H1 (cell line): ENCODE measurements around the gene RAPGEF5. TPM values are rescaled to one million over a fixed set of nuclear protein-coding genes. Genes with fewer than 3 reads are reported as not detected.

Experiments
- CTCF ChIA-PET: fragments of 300-600 bp; sonication (Branson Sonifier 250); formaldehyde crosslinking; loops from one replicate; lab custom pipeline; 2021; ENCODE audit not compliant: partially characterized antibody; lab: Charles Lee
- POLR2A ChIA-PET: fragments of 300-600 bp; sonication (Branson Sonifier 250); formaldehyde crosslinking; loops from one replicate; lab custom pipeline; 2021; ENCODE audit warnings: inconsistent platforms; ENCODE audit not compliant: partially characterized antibody; lab: Charles Lee
- DNase-seq, 2 experiments: peaks; one replicate each; pipeline versions ENCODE4 v3.0.0 to v3.0.0-alpha.2; 2010 to 2022; ENCODE audit warnings: low spot score in 2 of 2, low read depth in 1 of 2, mixed read lengths in 1 of 2
- FAIRE-seq: peaks from 2 replicates; lab custom pipeline; 2011; peaks lifted over from hg19 to GRCh38; lab: Jason Lieb, UNC
- H2AFZ ChIP-seq: 2 replicates; pipeline ENCODE4 v1.8.1; 2012; ENCODE audit warnings: low read length, inconsistent platforms
- H2AK5ac ChIP-seq: 2 replicates; pipeline ENCODE4 v1.6.1; 2013; ENCODE audit warnings: low read depth, low read length
- H2BK120ac ChIP-seq: replicated peaks from 2 replicates; pipeline ENCODE3; 2013; ENCODE audit warnings: low read depth, low read length, inconsistent platforms
- H2BK12ac ChIP-seq: 2 replicates; pipeline ENCODE4 v1.6.1; 2013; ENCODE audit warnings: low read depth, low read length
- H2BK15ac ChIP-seq: 2 replicates; pipeline ENCODE4 v1.6.1; 2013; ENCODE audit warnings: low read length
- H2BK20ac ChIP-seq: 2 replicates; pipeline ENCODE4 v1.6.1; 2013; ENCODE audit warnings: low read length
- H2BK5ac ChIP-seq: 2 replicates; pipeline ENCODE4 v1.6.1; 2013; ENCODE audit warnings: low read depth, low read length
- H3K14ac ChIP-seq: 2 replicates; pipeline ENCODE4 v1.6.1; 2013; ENCODE audit warnings: inconsistent platforms; ENCODE audit not compliant: insufficient read length
- H3K18ac ChIP-seq: 2 replicates; pipeline ENCODE4 v1.6.1; 2013; ENCODE audit warnings: low read length; ENCODE audit errors: extremely low read depth
- H3K23ac ChIP-seq: 2 replicates; pipeline ENCODE4 v1.6.1; 2013; ENCODE audit warnings: inconsistent platforms; ENCODE audit not compliant: insufficient read length
- H3K23me2 ChIP-seq: 2 replicates; pipeline ENCODE4 v1.6.1; 2013; ENCODE audit warnings: low read depth, low read length
- H3K27ac ChIP-seq: 2 replicates; pipeline ENCODE4 v1.6.1; 2011; ENCODE audit warnings: low read depth, low read length, inconsistent platforms
- H3K27me3 ChIP-seq, 4 experiments: replicated peaks in 1 of 4; 1 replicate in 1 of 4; 2 replicates in 3 of 4; pipeline versions ENCODE4 v1.6.1 to v1.8.1; 2011 to 2013; ENCODE audit warnings: low read length in 3 of 4, mild to moderate bottlenecking in 3 of 4, inconsistent platforms in 2 of 4, mixed read lengths in 2 of 4, moderate library complexity in 1 of 4; ENCODE audit not compliant: control insufficient read depth in 3 of 4, insufficient read depth in 3 of 4; ENCODE audit errors: extremely low read depth in 1 of 4
- H3K36me3 ChIP-seq, 4 experiments: 2 replicates each; pipeline versions ENCODE4 v1.6.1 to v1.8.1; 2011 to 2013; ENCODE audit warnings: mild to moderate bottlenecking in 4 of 4, low read length in 3 of 4, moderate library complexity in 2 of 4, control low read depth in 1 of 4, inconsistent platforms in 1 of 4; ENCODE audit not compliant: insufficient read depth in 4 of 4, control insufficient read depth in 2 of 4
- H3K4ac ChIP-seq: replicated peaks from 2 replicates; pipeline ENCODE3; 2013; ENCODE audit warnings: low read length, low read depth, mixed read lengths, inconsistent platforms; ENCODE audit not compliant: insufficient read length
- H3K4me1 ChIP-seq, 4 experiments: replicated peaks in 1 of 4; 1 replicate in 1 of 4; 2 replicates in 3 of 4; pipeline versions ENCODE4 v1.6.1 to v1.8.1; 2011 to 2013; ENCODE audit warnings: low read length in 3 of 4, inconsistent platforms in 2 of 4, mixed read lengths in 1 of 4; ENCODE audit not compliant: insufficient read depth in 4 of 4, control insufficient read depth in 3 of 4
- H3K4me2 ChIP-seq, 2 experiments: 2 replicates each; pipeline versions ENCODE4 v1.6.1 to v1.8.1; 2011 to 2013; ENCODE audit warnings: low read depth in 2 of 2, low read length in 2 of 2, control low read depth in 1 of 2, inconsistent platforms in 1 of 2, mild to moderate bottlenecking in 1 of 2; ENCODE audit not compliant: insufficient read depth in 1 of 2
- H3K4me3 ChIP-seq, 4 experiments: fragments of 200-600, 300-600 bp in 1 of 4; sonication (generic), shearing (Covaris generic), sonication (Bioruptor Twin) in 1 of 4; 2 replicates each; pipeline versions ENCODE4 v1.5.1 to v1.8.1; 2011 to 2016; ENCODE audit warnings: low read length in 4 of 4, low read depth in 3 of 4, control low read depth in 2 of 4, inconsistent platforms in 2 of 4, mild to moderate bottlenecking in 2 of 4, mixed read lengths in 1 of 4, moderate library complexity in 1 of 4; ENCODE audit not compliant: insufficient read depth in 2 of 4; ENCODE audit errors: extremely low read depth in 1 of 4
- H3K56ac ChIP-seq: replicated peaks from 2 replicates; pipeline ENCODE3; 2013; ENCODE audit warnings: low read depth, mild to moderate bottlenecking, mixed read lengths, low read length, inconsistent platforms; ENCODE audit not compliant: insufficient read length
- H3K79me1 ChIP-seq: 2 replicates; pipeline ENCODE4 v1.6.1; 2013; ENCODE audit warnings: low read depth, low read length, control low read depth
- H3K79me2 ChIP-seq, 2 experiments: 2 replicates each; pipeline versions ENCODE4 v1.6.1 to v1.8.1; 2012 to 2013; ENCODE audit warnings: low read length in 2 of 2, mild to moderate bottlenecking in 2 of 2, inconsistent platforms in 1 of 2; ENCODE audit not compliant: insufficient read depth in 2 of 2, control insufficient read depth in 1 of 2
- H3K9ac ChIP-seq, 4 experiments: replicated peaks in 1 of 4; 1 replicate in 1 of 4; 2 replicates in 3 of 4; pipeline versions ENCODE4 v1.6.1 to v1.8.1; 2011 to 2013; ENCODE audit warnings: low read depth in 3 of 4, low read length in 3 of 4, control low read depth in 2 of 4, mild to moderate bottlenecking in 2 of 4, moderate library complexity in 2 of 4, inconsistent platforms in 1 of 4; ENCODE audit errors: extremely low read depth in 1 of 4
- H3K9me3 ChIP-seq, 2 experiments: 2 replicates each; pipeline versions ENCODE4 v1.6.1 to v1.8.1; 2012 to 2013; ENCODE audit warnings: mild to moderate bottlenecking in 2 of 2, moderate library complexity in 2 of 2, control low read depth in 1 of 2, inconsistent platforms in 1 of 2, low read depth in 1 of 2, low read length in 1 of 2, mixed read lengths in 1 of 2; ENCODE audit not compliant: insufficient read depth in 2 of 2
- H4K20me1 ChIP-seq, 2 experiments: replicated peaks in 1 of 2; 2 replicates each; pipeline versions ENCODE3 to v1.8.1; 2011 to 2013; ENCODE audit warnings: inconsistent platforms in 2 of 2, low read length in 2 of 2, mild to moderate bottlenecking in 1 of 2; ENCODE audit not compliant: insufficient read depth in 2 of 2, control insufficient read depth in 1 of 2
- H4K5ac ChIP-seq: 2 replicates; pipeline ENCODE4 v1.6.1; 2013; ENCODE audit warnings: low read length, low read depth, mixed read lengths, inconsistent platforms; ENCODE audit not compliant: insufficient read length
- H4K8ac ChIP-seq: 2 replicates; pipeline ENCODE4 v1.8.0; 2013; ENCODE audit warnings: mild to moderate bottlenecking, moderate library complexity, low read length, inconsistent platforms; ENCODE audit not compliant: insufficient read depth; ENCODE audit errors: extremely low read depth
- H4K91ac ChIP-seq: replicated peaks from 2 replicates; pipeline ENCODE3; 2013; ENCODE audit warnings: low read length, mixed read lengths, inconsistent platforms; ENCODE audit not compliant: insufficient read length
- BCL11A ChIP-seq, 2 experiments: IDR thresholded peaks; one replicate each; pipeline ENCODE4 v1.6.1; 2011; ENCODE audit warnings: low read depth in 2 of 2, low read length in 2 of 2, mild to moderate bottlenecking in 2 of 2
- EZH2 ChIP-seq: fragments of 200-600 bp; sonication (generic); IDR thresholded peaks from 2 replicates; pipeline ENCODE4 v1.7.1; 2012; ENCODE audit warnings: low read depth, mild to moderate bottlenecking, moderate library complexity, low read length, inconsistent platforms; ENCODE audit not compliant: severe bottlenecking
- FOSL1 ChIP-seq: IDR thresholded peaks from 2 replicates; pipeline ENCODE4 v1.6.1; 2011; ENCODE audit warnings: mild to moderate bottlenecking, low read depth, low read length, moderate library complexity; ENCODE audit not compliant: insufficient read depth
- KDM1A ChIP-seq: fragments of 200-600, 300-600 bp; sonication (generic); IDR thresholded peaks from 2 replicates; pipeline ENCODE4 v1.7.1; 2016; ENCODE audit warnings: mild to moderate bottlenecking, low read length, borderline replicate concordance
- KDM5A ChIP-seq: fragments of 200-600 bp; IDR thresholded peaks from 2 replicates; pipeline ENCODE4 v1.7.1; 2012; ENCODE audit warnings: mild to moderate bottlenecking, low read length, inconsistent platforms, mixed read lengths
- POLR2AphosphoS5 ChIP-seq: IDR thresholded peaks from 2 replicates; pipeline ENCODE4 v1.6.1; 2011; ENCODE audit warnings: low read depth, low read length
- RFX5 ChIP-seq: IDR thresholded peaks from 2 replicates; pipeline ENCODE4 v1.6.1; 2011; ENCODE audit warnings: low read depth, low read length, improper control_type of control experiment, borderline replicate concordance
- YY1 ChIP-seq: IDR thresholded peaks from 2 replicates; pipeline ENCODE4 v1.6.1; 2011; ENCODE audit warnings: low read depth, mild to moderate bottlenecking, low read length
- WGBS, 2 experiments: shearing (Covaris generic) in 1 of 2; methylation state at CpG; one replicate each; pipeline versions ENCODE4 v1.1.6 to v1.1.7; 2013 to 2015; ENCODE audit warnings: low lambda C conversion rate in 2 of 2, mixed read lengths in 2 of 2, inconsistent platforms in 1 of 2, low coverage in 1 of 2, missing lambda C conversion rate in 1 of 2; ENCODE audit not compliant: insufficient replicate concordance in 2 of 2, insufficient coverage in 1 of 2, insufficient read length in 1 of 2; ENCODE audit errors: extremely low coverage in 1 of 2, missing lambda C conversion rate in 1 of 2; 5-methylcytosine and 5-hydroxymethylcytosine counted together
- polyA plus RNA-seq, 7 experiments: library from polyadenylated mRNA; depleted of rRNA in 3 of 7; stranded (reverse) in 5 of 7; unstranded in 2 of 7; fragments of >200 nt in 5 of 7; fragments of 200-250 nt in 2 of 7; gene quantifications; 1 replicate in 5 of 7; 2 replicates in 1 of 7; 4 replicates in 1 of 7; pipeline versions ENCODE4 v1.2.1 to v1.2.3, GENCODE V29; 2011 to 2013; ENCODE audit warnings: missing spikeins in 2 of 7, mixed read lengths in 2 of 7
- total RNA-seq: library from RNA; stranded (reverse); fragmentation: NEBNext Ultra II Directional; extraction: Animal tissue kit (Norgen Biotek cat#: 25700); gene quantifications from 2 replicates; pipeline ENCODE4 v1.2.1, GENCODE V29; 2021
- TF ChIP-seq, protein P1 (sequence below): IDR thresholded peaks from 2 replicates; pipeline ENCODE4 v1.6.1; 2011; ENCODE audit warnings: low read depth, mild to moderate bottlenecking, low read length; ENCODE audit not compliant: insufficient read depth

RAPGEF5 gene
- total and polyA plus RNA-seq, 2 of the 8 experiments (the other 6 are each of a cell fraction or from before 2014, with no cell fraction given) = 4.4 to 22.9 TPM

DNA sequence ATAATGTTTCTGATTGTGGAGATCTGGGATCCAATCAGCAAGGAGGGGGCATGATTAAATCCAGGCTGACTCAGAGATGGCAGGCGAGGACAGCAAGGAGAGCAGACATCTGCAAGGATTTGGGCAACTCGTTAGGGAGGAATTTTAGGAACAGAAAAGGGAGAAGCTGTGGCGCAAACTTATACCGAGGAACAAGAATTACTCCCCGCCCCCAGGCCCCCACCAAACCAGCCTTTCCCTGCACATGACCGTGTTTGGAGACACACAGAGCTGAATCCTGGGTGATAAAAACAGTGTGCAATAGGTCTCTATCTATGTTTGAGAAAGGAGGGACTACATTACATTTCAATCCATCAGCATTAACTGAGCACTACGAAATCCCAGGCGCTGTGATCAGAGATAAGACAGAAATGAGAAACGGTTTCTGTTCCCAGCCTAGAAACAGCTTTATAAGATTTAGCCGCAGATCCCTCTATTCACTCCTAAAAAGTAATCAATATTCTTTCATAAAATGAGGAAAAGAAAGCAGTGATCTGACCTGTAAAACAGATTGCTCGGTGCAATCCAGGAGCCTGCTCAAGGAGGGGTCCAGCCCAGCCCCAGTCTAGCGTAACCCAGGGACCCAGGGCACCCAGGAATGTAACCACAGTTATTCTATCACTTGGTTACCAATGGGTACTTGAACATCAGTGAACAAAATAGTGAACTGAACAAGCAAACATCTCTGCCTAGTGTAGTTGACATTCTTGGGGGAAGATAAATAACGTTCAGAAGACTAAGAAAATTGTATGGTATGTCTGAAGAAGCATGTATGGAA lies 37.2 kb upstream of the RAPGEF5 start:
- no peaks in the 10 kb centered on the region for H3K9me3 ChIP-seq
- no peaks in the 10 kb centered on the region for H4K20me1 ChIP-seq
- no peak overlapping the region for H2BK15ac ChIP-seq
- H3K27ac ChIP-seq = no peak overlapping the region
- 87% methylated on average over 13 of the region's 13 CpGs; no CpG with 5 or more reads in 1 of the 2 experiments for WGBS, 2 experiments
- no peak overlapping the region for H2BK120ac ChIP-seq
- no peak overlapping the region for H3K23ac ChIP-seq
- H3K23me2 ChIP-seq = no peaks in the 10 kb centered on the region
- H3K4ac ChIP-seq = no peak overlapping the region
- no peak overlapping the region for H3K4me3 ChIP-seq
- TF ChIP-seq BCL11A (IDR thresholded peaks at IDR 0.05; ENCODE audit: low read depth in 2 of 2, low read length in 2 of 2) (no peak), FOSL1 (no peak), KDM1A (no peak), KDM5A (no peak), EZH2 (no peak), RFX5 (no peak), POLR2AphosphoS5 (no peak), YY1 (no peak)
- TF ChIP-seq, protein P1, sequence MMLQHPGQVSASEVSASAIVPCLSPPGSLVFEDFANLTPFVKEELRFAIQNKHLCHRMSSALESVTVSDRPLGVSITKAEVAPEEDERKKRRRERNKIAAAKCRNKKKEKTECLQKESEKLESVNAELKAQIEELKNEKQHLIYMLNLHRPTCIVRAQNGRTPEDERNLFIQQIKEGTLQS = no peak
- TF ChIP-seq, all 59 proteins: peak for 0
- Histone ChIP-seq H2AFZ (no peak overlapping the region), H3K14ac (no peak overlapping the region), H2BK5ac (no peak overlapping the region), H2BK20ac (no peak overlapping the region), H3K4me1 (no peaks in the 10 kb centered on the region), H3K56ac (no peak overlapping the region), H3K36me3 (no peaks in the 10 kb centered on the region), H3K18ac (no peak overlapping the region), H3K27me3 (no peaks in the 10 kb centered on the region), H3K79me1 (no peaks in the 10 kb centered on the region), H4K91ac (no peak overlapping the region), H3K79me2 (no peaks in the 10 kb centered on the region), H4K8ac (no peak overlapping the region), H2BK12ac (no peak overlapping the region), H3K9ac (no peak overlapping the region), H2AK5ac (no peak overlapping the region), H3K4me2 (no peak overlapping the region), H4K5ac (no peak overlapping the region)
- no peak for DNase-seq
- FAIRE-seq = no peak
- CTCF ChIA-PET = interaction anchor here (0.5 kb wide), 1 partner anchor 174 kb away, joined by 3 read pairs; no protein-coding TSS in a partner anchor
- POLR2A ChIA-PET = interaction anchor here (1.1 kb wide), 1 partner anchor 43 kb away, joined by 3 read pairs; no protein-coding TSS in a partner anchor
